HG03060 (cell line): Measurements from ENCODE around the gene FAM118B.

Experiments
- ATAC-seq: cut with Tn5 transposase; IDR thresholded peaks from one replicate; pipeline ENCODE4 v1.9.1; 2021; ENCODE audit warnings: low read depth, moderate number of reproducible peaks; ENCODE audit not compliant: unreplicated experiment

FAM118B gene

GRCh38 chr11:126211236-126212088 lies at the start of gene FAM118B, which contains the start of gene RPUSD4:
Gene FAM118B, plus strand, starts transcription at chr11:126211782. Its CDS starts 23,220 bp downstream, at chr11:126235002.
Gene RPUSD4, minus strand, starts transcription at chr11:126211650. Its CDS starts 12 bp downstream, at chr11:126211638.
- peak; percentile 83 for ATAC-seq

- ATAC-seq = no peak
These were observed 49.1 kb upstream of the FAM118B start for GRCh38 chr11:126162306-126163030.

- no peak for ATAC-seq
These were observed 48.4 kb upstream of the FAM118B start for GRCh38 chr11:126163074-126163700.

- ATAC-seq = no peak
These were observed 47.8 kb upstream of the FAM118B start for GRCh38 chr11:126163779-126164178.

GRCh38 chr11:126164781-126165180 lies 46.8 kb upstream of the FAM118B start:
- no peak for ATAC-seq

- no peak for ATAC-seq
These were observed 46.3 kb upstream of the FAM118B start for GRCh38 chr11:126165311-126165720.

GRCh38 chr11:126165757-126166156 lies 45.8 kb upstream of the FAM118B start:
- no peak for ATAC-seq

- no peak for ATAC-seq
These were observed 45.2 kb upstream of the FAM118B start for GRCh38 chr11:126166413-126166812.

GRCh38 chr11:126167488-126167887 lies 44.1 kb upstream of the FAM118B start:
- ATAC-seq = no peak

- ATAC-seq = no peak
These were observed 42.3 kb upstream of the FAM118B start for GRCh38 chr11:126169291-126169690.

GRCh38 chr11:126172596-126173038 lies 39.0 kb upstream of the FAM118B start:
- no peak for ATAC-seq

GRCh38 chr11:126173257-126173656 lies 38.3 kb upstream of the FAM118B start:
- ATAC-seq = no peak

GRCh38 chr11:126174816-126175215 lies 36.8 kb upstream of the FAM118B start:
- ATAC-seq = no peak

- no peak for ATAC-seq
These were observed 36.2 kb upstream of the FAM118B start for GRCh38 chr11:126175393-126175792.

GRCh38 chr11:126176853-126177470 lies 34.6 kb upstream of the FAM118B start:
- ATAC-seq = no peak

GRCh38 chr11:126181939-126182730 lies 29.4 kb upstream of the FAM118B start:
- ATAC-seq = no peak

GRCh38 chr11:126182787-126183445 lies 28.7 kb upstream of the FAM118B start:
- ATAC-seq = no peak

- no peak for ATAC-seq
These were observed 26.1 kb upstream of the FAM118B start for GRCh38 chr11:126185259-126186024.
